ENCODE results near the gene GPR135. TPM values are rescaled to one million over a fixed set of nuclear protein-coding genes. Genes with fewer than 3 reads are reported as not detected.

The GPR135 gene
- total and polyA plus RNA-seq, 2 of the 13 experiments (the other 11 are each of a cell fraction or from before 2014, with no cell fraction given) = 0.46 to 1.3 TPM

DNA sequence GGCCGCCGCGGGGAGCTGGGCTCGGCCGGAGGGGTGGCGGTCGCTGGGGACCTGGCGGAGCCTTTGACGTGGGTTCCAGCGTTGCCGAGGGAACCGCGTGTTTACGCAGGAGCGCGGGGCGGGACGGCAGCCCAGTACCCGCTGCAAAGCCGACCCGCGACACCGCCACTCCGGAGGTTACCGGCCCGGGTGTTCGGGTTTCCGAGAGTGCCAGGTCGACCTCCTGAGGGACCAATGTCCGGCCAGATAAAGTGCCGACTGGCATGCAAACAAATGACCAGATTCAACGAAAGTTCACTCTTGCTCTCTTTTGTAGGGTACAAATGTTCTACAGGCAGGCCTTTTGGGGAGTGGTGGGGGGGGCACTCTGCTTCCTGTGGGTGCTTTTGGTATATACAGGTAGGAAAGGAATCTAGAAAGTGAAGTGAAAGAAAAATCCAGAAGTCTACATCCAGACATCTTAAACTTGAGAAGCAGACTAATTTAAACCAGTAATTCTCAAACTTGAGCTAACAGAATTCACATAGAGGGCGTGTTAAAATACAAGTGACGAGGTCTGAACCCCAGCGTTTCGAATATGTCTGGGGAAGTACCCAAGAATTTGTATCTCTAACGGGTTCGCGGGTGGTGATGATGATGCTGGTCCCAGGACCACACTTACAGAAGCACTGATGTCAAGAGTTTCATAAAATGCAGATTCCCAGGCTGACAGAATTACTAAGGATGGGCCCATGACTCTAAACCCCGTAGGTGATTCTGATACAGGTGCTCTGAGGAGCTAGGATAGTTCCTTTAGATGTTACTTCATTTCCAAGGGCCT lies at the start of gene GPR135 (continued):
- TF ChIP-seq, protein P1, sequence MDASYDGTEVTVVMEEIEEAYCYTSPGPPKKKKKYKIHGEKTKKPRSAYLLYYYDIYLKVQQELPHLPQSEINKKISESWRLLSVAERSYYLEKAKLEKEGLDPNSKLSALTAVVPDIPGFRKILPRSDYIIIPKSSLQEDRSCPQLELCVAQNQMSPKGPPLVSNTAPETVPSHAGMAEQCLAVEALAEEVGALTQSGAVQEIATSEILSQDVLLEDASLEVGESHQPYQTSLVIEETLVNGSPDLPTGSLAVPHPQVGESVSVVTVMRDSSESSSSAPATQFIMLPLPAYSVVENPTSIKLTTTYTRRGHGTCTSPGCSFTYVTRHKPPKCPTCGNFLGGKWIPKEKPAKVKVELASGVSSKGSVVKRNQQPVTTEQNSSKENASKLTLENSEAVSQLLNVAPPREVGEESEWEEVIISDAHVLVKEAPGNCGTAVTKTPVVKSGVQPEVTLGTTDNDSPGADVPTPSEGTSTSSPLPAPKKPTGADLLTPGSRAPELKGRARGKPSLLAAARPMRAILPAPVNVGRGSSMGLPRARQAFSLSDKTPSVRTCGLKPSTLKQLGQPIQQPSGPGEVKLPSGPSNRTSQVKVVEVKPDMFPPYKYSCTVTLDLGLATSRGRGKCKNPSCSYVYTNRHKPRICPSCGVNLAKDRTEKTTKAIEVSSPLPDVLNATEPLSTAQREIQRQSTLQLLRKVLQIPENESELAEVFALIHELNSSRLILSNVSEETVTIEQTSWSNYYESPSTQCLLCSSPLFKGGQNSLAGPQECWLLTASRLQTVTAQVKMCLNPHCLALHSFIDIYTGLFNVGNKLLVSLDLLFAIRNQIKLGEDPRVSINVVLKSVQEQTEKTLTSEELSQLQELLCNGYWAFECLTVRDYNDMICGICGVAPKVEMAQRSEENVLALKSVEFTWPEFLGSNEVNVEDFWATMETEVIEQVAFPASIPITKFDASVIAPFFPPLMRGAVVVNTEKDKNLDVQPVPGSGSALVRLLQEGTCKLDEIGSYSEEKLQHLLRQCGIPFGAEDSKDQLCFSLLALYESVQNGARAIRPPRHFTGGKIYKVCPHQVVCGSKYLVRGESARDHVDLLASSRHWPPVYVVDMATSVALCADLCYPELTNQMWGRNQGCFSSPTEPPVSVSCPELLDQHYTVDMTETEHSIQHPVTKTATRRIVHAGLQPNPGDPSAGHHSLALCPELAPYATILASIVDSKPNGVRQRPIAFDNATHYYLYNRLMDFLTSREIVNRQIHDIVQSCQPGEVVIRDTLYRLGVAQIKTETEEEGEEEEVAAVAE (CRISPR knock-in tag; IDR thresholded peaks at IDR 0.05; ENCODE audit: borderline replicate concordance) = no peak
- TF ChIP-seq SMAD3 (CRISPR knock-in tag; IDR thresholded peaks at IDR 0.05) (0 out of 2 replicates have a peak, but pooled peaks have one; percentile 6), ZSCAN29 (CRISPR knock-in tag; conservative IDR thresholded peaks at IDR 0.05) (no peak), NR2F6 (IDR thresholded peaks at IDR 0.05) (no peak), NR2F6 (CRISPR knock-in tag; IDR thresholded peaks at IDR 0.05) (no peak), RFX1 (IDR thresholded peaks at IDR 0.05) (peak; percentile 78), ARNT (IDR thresholded peaks at IDR 0.05) (no peak), PPARG (CRISPR knock-in tag; conservative IDR thresholded peaks at IDR 0.05) (no peak), ZNF484 (CRISPR knock-in tag; IDR thresholded peaks at IDR 0.05; ENCODE audit: borderline replicate concordance, low read depth) (no peak), FOXJ3 (CRISPR knock-in tag; IDR thresholded peaks at IDR 0.05; ENCODE audit: borderline replicate concordance) (peak; percentile 24; the same call in 1 of the 2 replicates), ZNF570 (CRISPR knock-in tag; IDR thresholded peaks at IDR 0.05; ENCODE audit: borderline replicate concordance) (no peak)
- TF ChIP-seq, protein P2, sequence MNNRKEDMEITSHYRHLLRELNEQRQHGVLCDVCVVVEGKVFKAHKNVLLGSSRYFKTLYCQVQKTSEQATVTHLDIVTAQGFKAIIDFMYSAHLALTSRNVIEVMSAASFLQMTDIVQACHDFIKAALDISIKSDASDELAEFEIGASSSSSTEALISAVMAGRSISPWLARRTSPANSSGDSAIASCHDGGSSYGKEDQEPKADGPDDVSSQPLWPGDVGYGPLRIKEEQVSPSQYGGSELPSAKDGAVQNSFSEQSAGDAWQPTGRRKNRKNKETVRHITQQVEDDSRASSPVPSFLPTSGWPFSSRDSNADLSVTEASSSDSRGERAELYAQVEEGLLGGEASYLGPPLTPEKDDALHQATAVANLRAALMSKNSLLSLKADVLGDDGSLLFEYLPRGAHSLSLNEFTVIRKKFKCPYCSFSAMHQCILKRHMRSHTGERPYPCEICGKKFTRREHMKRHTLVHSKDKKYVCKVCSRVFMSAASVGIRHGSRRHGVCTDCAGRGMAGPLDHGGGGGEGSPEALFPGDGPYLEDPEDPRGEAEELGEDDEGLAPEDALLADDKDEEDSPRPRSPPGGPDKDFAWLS (CRISPR knock-in tag; IDR thresholded peaks at IDR 0.05; ENCODE audit: borderline replicate concordance) = no peak
- TF ChIP-seq, protein P3, sequence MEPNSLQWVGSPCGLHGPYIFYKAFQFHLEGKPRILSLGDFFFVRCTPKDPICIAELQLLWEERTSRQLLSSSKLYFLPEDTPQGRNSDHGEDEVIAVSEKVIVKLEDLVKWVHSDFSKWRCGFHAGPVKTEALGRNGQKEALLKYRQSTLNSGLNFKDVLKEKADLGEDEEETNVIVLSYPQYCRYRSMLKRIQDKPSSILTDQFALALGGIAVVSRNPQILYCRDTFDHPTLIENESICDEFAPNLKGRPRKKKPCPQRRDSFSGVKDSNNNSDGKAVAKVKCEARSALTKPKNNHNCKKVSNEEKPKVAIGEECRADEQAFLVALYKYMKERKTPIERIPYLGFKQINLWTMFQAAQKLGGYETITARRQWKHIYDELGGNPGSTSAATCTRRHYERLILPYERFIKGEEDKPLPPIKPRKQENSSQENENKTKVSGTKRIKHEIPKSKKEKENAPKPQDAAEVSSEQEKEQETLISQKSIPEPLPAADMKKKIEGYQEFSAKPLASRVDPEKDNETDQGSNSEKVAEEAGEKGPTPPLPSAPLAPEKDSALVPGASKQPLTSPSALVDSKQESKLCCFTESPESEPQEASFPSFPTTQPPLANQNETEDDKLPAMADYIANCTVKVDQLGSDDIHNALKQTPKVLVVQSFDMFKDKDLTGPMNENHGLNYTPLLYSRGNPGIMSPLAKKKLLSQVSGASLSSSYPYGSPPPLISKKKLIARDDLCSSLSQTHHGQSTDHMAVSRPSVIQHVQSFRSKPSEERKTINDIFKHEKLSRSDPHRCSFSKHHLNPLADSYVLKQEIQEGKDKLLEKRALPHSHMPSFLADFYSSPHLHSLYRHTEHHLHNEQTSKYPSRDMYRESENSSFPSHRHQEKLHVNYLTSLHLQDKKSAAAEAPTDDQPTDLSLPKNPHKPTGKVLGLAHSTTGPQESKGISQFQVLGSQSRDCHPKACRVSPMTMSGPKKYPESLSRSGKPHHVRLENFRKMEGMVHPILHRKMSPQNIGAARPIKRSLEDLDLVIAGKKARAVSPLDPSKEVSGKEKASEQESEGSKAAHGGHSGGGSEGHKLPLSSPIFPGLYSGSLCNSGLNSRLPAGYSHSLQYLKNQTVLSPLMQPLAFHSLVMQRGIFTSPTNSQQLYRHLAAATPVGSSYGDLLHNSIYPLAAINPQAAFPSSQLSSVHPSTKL (CRISPR knock-in tag; IDR thresholded peaks at IDR 0.05) = no peak; the same call in 1 of the 2 replicates
- TF ChIP-seq, protein P4, sequence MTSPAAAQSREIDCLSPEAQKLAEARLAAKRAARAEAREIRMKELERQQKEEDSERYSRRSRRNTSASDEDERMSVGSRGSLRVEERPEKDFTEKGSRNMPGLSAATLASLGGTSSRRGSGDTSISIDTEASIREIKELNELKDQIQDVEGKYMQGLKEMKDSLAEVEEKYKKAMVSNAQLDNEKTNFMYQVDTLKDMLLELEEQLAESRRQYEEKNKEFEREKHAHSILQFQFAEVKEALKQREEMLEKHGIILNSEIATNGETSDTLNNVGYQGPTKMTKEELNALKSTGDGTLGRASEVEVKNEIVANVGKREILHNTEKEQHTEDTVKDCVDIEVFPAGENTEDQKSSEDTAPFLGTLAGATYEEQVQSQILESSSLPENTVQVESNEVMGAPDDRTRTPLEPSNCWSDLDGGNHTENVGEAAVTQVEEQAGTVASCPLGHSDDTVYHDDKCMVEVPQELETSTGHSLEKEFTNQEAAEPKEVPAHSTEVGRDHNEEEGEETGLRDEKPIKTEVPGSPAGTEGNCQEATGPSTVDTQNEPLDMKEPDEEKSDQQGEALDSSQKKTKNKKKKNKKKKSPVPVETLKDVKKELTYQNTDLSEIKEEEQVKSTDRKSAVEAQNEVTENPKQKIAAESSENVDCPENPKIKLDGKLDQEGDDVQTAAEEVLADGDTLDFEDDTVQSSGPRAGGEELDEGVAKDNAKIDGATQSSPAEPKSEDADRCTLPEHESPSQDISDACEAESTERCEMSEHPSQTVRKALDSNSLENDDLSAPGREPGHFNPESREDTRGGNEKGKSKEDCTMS (CRISPR knock-in tag; conservative IDR thresholded peaks at IDR 0.05) = no peak

Measured in HepG2 (cell line).